GM12878 (cell line): ENCODE data around the gene CCNY. TPM values are rescaled to one million over a fixed set of nuclear protein-coding genes. Genes with fewer than 3 reads are reported as not detected.

Source experiments
- ATAC-seq: fragments of 200-7000 bp; cut with Tn5 transposase; 3 replicates; pipeline ENCODE4 v1.9.1; 2020; ENCODE audit warnings: mild to moderate bottlenecking, moderate library complexity
- BruUV-seq: library from RNA; stranded (reverse); fragments of 400-500 nt; replicated peaks from 2 replicates; lab custom pipeline; 2021; lab: Mats Ljungman, UMichigan
- CTCF ChIA-PET: fragments of 300-600 bp; sonication (Branson Sonifier 250); formaldehyde crosslinking; extraction: SDS; loops from one replicate; lab custom pipeline; 2021; ENCODE audit warnings: inconsistent platforms; lab: Yijun Ruan, JAX
- POLR2A ChIA-PET: fragments of 350-600 bp; formaldehyde crosslinking; extraction: SDS; loops from one replicate; lab custom pipeline; 2021; ENCODE audit warnings: inconsistent platforms; lab: Charles Lee
- RAD21 ChIA-PET: fragments of 300-600 bp; sonication (Branson Sonifier 250); formaldehyde crosslinking; loops from one replicate; lab custom pipeline; 2023; ENCODE audit warnings: antibody characterized with exemption; ENCODE audit not compliant: unreplicated experiment; lab: Charles Lee
- SMC1A ChIA-PET: fragments of 300-600 bp; sonication (Branson Sonifier 250); formaldehyde crosslinking; loops from one replicate; lab custom pipeline; 2023; ENCODE audit not compliant: unreplicated experiment, uncharacterized antibody; lab: Charles Lee
- DNase-seq: peaks from one replicate; pipeline ENCODE4 v3.0.0-alpha.2; 2011; ENCODE audit warnings: low read depth, low spot score
- FAIRE-seq: peaks from 3 replicates; lab custom pipeline; 2011; peaks lifted over from hg19 to GRCh38; lab: Jason Lieb, UNC
- H2AFZ ChIP-seq: 2 replicates; pipeline ENCODE4 v1.6.0; 2011; ENCODE audit warnings: low read depth, low read length, control low read depth; ENCODE audit not compliant: control insufficient read depth
- H3K27ac ChIP-seq: 2 replicates; pipeline ENCODE4 v1.5.1; 2011; ENCODE audit warnings: control low read depth; ENCODE audit not compliant: control insufficient read depth, insufficient read depth
- H3K27me3 ChIP-seq, 2 experiments: replicated peaks in 1 of 2; 2 replicates each; pipeline versions ENCODE4 v1.6.0 to v1.6.1; 2011; ENCODE audit warnings: low read length in 1 of 2; ENCODE audit not compliant: control insufficient read depth in 2 of 2, insufficient read depth in 2 of 2
- H3K36me3 ChIP-seq, 2 experiments: 2 replicates each; pipeline ENCODE4 v1.5.1; 2011; ENCODE audit warnings: low read length in 1 of 2; ENCODE audit not compliant: control insufficient read depth in 2 of 2, insufficient read depth in 2 of 2
- H3K4me1 ChIP-seq: 2 replicates; pipeline ENCODE4 v1.6.1; 2011; ENCODE audit warnings: mild to moderate bottlenecking, low read length, moderate library complexity, mixed read lengths; ENCODE audit not compliant: control insufficient read depth, insufficient read depth
- H3K4me2 ChIP-seq: 2 replicates; pipeline ENCODE4 v1.6.0; 2011; ENCODE audit warnings: control low read depth; ENCODE audit not compliant: control insufficient read depth, insufficient read depth
- H3K4me3 ChIP-seq: fragments of 200-600 bp; sonication (generic); 2 replicates; pipeline ENCODE4 v1.5.1; 2016
- H3K79me2 ChIP-seq: 2 replicates; pipeline ENCODE4 v1.6.0; 2011; ENCODE audit warnings: low read length; ENCODE audit not compliant: control insufficient read depth, insufficient read depth
- H3K9ac ChIP-seq: 2 replicates; pipeline ENCODE4 v1.8.0; 2011; ENCODE audit warnings: low read length, control low read depth, mixed read lengths; ENCODE audit not compliant: control insufficient read depth, insufficient read depth
- H3K9me3 ChIP-seq: replicated peaks from 3 replicates; pipeline ENCODE4 v1.5.1; 2011; ENCODE audit warnings: mild to moderate bottlenecking, low read length; ENCODE audit not compliant: control insufficient read depth, insufficient read depth
- H4K20me1 ChIP-seq: 2 replicates; pipeline ENCODE4 v1.6.0; 2011; ENCODE audit not compliant: control insufficient read depth, insufficient read depth
- ASH2L ChIP-seq: fragments of 300-600, 200-600 bp; sonication (generic); IDR thresholded peaks from 2 replicates; pipeline ENCODE4 v1.6.1; 2017; ENCODE audit warnings: low read depth, mild to moderate bottlenecking, borderline replicate concordance
- BRCA1 ChIP-seq: IDR thresholded peaks from 2 replicates; pipeline ENCODE4 v1.6.1; 2011; ENCODE audit warnings: low read depth, low read length, improper control_type of control experiment
- EED ChIP-seq: sonication (generic); IDR thresholded peaks from 2 replicates; pipeline ENCODE4 v1.6.1; 2016; ENCODE audit warnings: antibody characterized with exemption, low read depth
- EP300 ChIP-seq, 2 experiments: fragments of 150-350 bp in 1 of 2; IDR thresholded peaks; 2 replicates each; pipeline ENCODE4 v1.6.1; 2011 to 2012; ENCODE audit warnings: low read depth in 2 of 2, low read length in 2 of 2, borderline replicate concordance in 1 of 2, improper control_type of control experiment in 1 of 2, inconsistent platforms in 1 of 2; ENCODE audit not compliant: control insufficient read depth in 1 of 2
- NBN ChIP-seq: fragments of 450-650 bp; IDR thresholded peaks from 2 replicates; pipeline ENCODE4 v1.6.1; 2016
- NR2F1 ChIP-seq: fragments of 450-650 bp; conservative IDR thresholded peaks from 2 replicates; pipeline ENCODE4 v1.6.1; 2017; ENCODE audit warnings: mild to moderate bottlenecking
- SIX5 ChIP-seq: IDR thresholded peaks from 2 replicates; pipeline ENCODE4 v1.6.1; 2011; ENCODE audit warnings: mild to moderate bottlenecking, low read depth, low read length, moderate library complexity; ENCODE audit not compliant: severe bottlenecking
- ZNF274 ChIP-seq: IDR thresholded peaks from one replicate; pipeline ENCODE4 v1.8.0; 2011; ENCODE audit not compliant: insufficient read length, insufficient read depth
- WGBS: methylation state at CpG from one replicate; pipeline ENCODE4 v1.1.6; 2016; ENCODE audit warnings: low lambda C conversion rate; ENCODE audit not compliant: insufficient replicate concordance, insufficient coverage; ENCODE audit errors: missing lambda C conversion rate; 5-methylcytosine and 5-hydroxymethylcytosine counted together
- in situ Hi-C: fragments of 300-500 bp; cut with MboI; formaldehyde crosslinking; loops from 9 replicates; pipeline ENCODE4 v1.14.3; 2018; ENCODE audit warnings: mixed read lengths
- intact Hi-C: fragments of 100-400 bp; cut with micrococcal nuclease; formaldehyde crosslinking; loops from one replicate; pipeline ENCODE4 v1.14.2; 2022; ENCODE audit not compliant: unreplicated experiment
- polyA plus RNA-seq, 11 experiments: library from polyadenylated mRNA; depleted of rRNA in 4 of 11; unstranded in 6 of 11; stranded (reverse) in 5 of 11; fragments of >200 nt; fragmentation: Nextera tagmentation in 4 of 11; fragmentation: Illumina TruSeq in 1 of 11; extraction: Ambion mirVana in 4 of 11; extraction: Trizol in 1 of 11; gene quantifications; 1 replicate in 1 of 11; 2 replicates in 10 of 11; pipeline versions ENCODE4 v1.2.1 to v1.2.3, GENCODE V29; 2011 to 2016; ENCODE audit warnings: inconsistent platforms in 2 of 11, missing spikeins in 2 of 11, low read depth in 1 of 11
- total RNA-seq, 4 experiments: library from RNA; depleted of rRNA in 3 of 4; stranded (reverse); fragments of >200 nt in 3 of 4; fragmentation: Illumina TruSeq in 1 of 4; extraction: Trizol in 1 of 4; gene quantifications; 2 replicates each; pipeline versions ENCODE4 v1.2.1 to v1.2.3, GENCODE V29; 2013 to 2021
- TF ChIP-seq, protein P1 (sequence below): IDR thresholded peaks from 2 replicates; pipeline ENCODE4 v1.6.1; 2012; ENCODE audit warnings: improper control_type of control experiment, low read depth, low read length; ENCODE audit not compliant: insufficient replicate concordance
- TF ChIP-seq, protein P2 (sequence below): fragments of 150-350 bp; IDR thresholded peaks from 2 replicates; pipeline ENCODE4 v1.6.1; 2014; ENCODE audit warnings: mild to moderate bottlenecking, low read depth, low read length

CCNY gene
- total and polyA plus RNA-seq, 10 of the 15 experiments (the other 5 are each of a cell fraction or from before 2014, with no cell fraction given), result 3.6 to 50.0 (median 26.1) TPM

DNA sequence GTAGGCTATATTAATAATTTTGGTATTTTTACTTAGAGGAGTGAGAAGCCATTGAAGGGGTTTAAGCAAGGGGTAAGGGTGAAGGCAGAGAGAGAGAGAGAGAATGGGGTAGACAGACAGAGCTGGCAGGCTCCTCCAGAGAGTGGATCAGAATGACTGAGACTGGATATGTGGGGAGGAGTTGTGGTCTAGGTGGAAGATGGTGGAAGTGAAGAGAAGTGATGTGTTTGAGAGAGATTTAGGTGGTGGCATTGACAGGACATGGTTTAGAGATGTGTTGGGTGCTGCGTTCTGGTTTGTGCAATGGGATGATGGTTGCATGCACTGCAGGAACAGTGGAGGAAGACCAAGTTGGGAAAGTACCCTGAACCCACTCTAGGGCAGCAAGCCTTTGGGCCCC lies 92.2 kb downstream of the CCNY start:
- H3K36me3 ChIP-seq, result no peaks in the 10 kb centered on the region; a peak in 1 of 4 replicates
- no peak for ATAC-seq
- no peak overlapping the region for H3K4me2 ChIP-seq
- in situ Hi-C loops (no loop called here), intact Hi-C loops (no loop called here)
- ChIA-PET CTCF (interaction anchor here (2.1 kb wide), 1 partner anchor 11 kb away, joined by 6 read pairs; no protein-coding TSS in a partner anchor), POLR2A (no interaction called here), RAD21 (no interaction called here), SMC1A (no interaction called here)
- H3K9ac ChIP-seq, result no peak overlapping the region
- no peaks in the 10 kb centered on the region; the same call in none of the 2 replicates for H3K79me2 ChIP-seq
- FAIRE-seq, result no peak
- BruUV-seq, result no TSS peak
- no peaks in the 10 kb centered on the region for H3K9me3 ChIP-seq
- no peak overlapping the region for H3K4me3 ChIP-seq
- no peak overlapping the region for H3K27ac ChIP-seq
- no peak overlapping the region for H2AFZ ChIP-seq
- no peaks in the 10 kb centered on the region for H4K20me1 ChIP-seq
- DNase-seq, result no peak
- TF ChIP-seq NR2F1, result no peak
- no peak for TF ChIP-seq EP300 (IDR thresholded peaks at IDR 0.05; ENCODE audit: borderline replicate concordance in 1 of 2, control insufficient read depth in 1 of 2, low read depth in 2 of 2, low read length in 2 of 2)
- no peaks in the 10 kb centered on the region for H3K4me1 ChIP-seq
- no peaks in the 10 kb centered on the region for H3K27me3 ChIP-seq
- 100% methylated on average over 1 of the region's 1 CpG for WGBS

DNA sequence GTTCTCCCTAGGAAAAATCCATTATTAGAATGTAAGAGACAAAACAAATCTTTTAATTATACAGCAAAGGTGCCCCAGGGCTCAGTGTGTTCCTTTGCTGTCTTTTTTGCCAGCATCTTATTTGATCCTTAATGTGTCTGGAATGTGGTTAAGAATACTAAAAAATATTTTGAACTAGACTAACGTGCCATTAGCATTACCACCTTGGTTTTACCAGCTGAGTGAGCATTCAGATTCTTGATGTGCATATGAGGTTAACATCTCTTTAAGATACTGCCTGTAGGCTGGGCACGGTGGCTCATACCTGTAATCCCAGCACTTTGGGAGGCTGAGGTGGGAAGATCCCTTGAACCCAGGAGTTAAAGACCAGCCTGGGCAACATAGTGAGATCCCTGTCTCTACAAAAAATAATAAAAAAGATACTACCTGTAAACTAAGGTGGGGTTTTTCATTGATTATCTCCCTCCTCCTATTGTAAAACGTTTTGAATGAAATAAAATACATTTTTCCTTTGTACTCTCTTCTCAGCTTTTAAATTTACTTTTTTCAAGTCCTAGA lies 96.6 kb downstream of the CCNY start:
- Histone ChIP-seq H3K27me3 (no peaks in the 10 kb centered on the region), H3K4me3 (no peak overlapping the region), H3K4me2 (no peak overlapping the region), H3K27ac (no peak overlapping the region)
- in situ Hi-C loops (no loop called here), intact Hi-C loops (no loop called here)
- FAIRE-seq, result no peak
- TF ChIP-seq, protein P1, sequence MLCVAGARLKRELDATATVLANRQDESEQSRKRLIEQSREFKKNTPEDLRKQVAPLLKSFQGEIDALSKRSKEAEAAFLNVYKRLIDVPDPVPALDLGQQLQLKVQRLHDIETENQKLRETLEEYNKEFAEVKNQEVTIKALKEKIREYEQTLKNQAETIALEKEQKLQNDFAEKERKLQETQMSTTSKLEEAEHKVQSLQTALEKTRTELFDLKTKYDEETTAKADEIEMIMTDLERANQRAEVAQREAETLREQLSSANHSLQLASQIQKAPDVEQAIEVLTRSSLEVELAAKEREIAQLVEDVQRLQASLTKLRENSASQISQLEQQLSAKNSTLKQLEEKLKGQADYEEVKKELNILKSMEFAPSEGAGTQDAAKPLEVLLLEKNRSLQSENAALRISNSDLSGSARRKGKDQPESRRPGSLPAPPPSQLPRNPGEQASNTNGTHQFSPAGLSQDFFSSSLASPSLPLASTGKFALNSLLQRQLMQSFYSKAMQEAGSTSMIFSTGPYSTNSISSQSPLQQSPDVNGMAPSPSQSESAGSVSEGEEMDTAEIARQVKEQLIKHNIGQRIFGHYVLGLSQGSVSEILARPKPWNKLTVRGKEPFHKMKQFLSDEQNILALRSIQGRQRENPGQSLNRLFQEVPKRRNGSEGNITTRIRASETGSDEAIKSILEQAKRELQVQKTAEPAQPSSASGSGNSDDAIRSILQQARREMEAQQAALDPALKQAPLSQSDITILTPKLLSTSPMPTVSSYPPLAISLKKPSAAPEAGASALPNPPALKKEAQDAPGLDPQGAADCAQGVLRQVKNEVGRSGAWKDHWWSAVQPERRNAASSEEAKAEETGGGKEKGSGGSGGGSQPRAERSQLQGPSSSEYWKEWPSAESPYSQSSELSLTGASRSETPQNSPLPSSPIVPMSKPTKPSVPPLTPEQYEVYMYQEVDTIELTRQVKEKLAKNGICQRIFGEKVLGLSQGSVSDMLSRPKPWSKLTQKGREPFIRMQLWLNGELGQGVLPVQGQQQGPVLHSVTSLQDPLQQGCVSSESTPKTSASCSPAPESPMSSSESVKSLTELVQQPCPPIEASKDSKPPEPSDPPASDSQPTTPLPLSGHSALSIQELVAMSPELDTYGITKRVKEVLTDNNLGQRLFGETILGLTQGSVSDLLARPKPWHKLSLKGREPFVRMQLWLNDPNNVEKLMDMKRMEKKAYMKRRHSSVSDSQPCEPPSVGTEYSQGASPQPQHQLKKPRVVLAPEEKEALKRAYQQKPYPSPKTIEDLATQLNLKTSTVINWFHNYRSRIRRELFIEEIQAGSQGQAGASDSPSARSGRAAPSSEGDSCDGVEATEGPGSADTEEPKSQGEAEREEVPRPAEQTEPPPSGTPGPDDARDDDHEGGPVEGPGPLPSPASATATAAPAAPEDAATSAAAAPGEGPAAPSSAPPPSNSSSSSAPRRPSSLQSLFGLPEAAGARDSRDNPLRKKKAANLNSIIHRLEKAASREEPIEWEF, result no peak
- no peak for TF ChIP-seq BRCA1
- TF ChIP-seq NBN, result no peak
- TF ChIP-seq ASH2L, result no peak
- TF ChIP-seq EED, result no peak
- TF ChIP-seq SIX5, result no peak
- no peak for TF ChIP-seq ZNF274
- TF ChIP-seq, protein P2, sequence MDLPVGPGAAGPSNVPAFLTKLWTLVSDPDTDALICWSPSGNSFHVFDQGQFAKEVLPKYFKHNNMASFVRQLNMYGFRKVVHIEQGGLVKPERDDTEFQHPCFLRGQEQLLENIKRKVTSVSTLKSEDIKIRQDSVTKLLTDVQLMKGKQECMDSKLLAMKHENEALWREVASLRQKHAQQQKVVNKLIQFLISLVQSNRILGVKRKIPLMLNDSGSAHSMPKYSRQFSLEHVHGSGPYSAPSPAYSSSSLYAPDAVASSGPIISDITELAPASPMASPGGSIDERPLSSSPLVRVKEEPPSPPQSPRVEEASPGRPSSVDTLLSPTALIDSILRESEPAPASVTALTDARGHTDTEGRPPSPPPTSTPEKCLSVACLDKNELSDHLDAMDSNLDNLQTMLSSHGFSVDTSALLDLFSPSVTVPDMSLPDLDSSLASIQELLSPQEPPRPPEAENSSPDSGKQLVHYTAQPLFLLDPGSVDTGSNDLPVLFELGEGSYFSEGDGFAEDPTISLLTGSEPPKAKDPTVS, result no peak
- TF ChIP-seq, all 136 proteins: peak for 0
- Histone ChIP-seq H2AFZ (no peak overlapping the region), H3K9ac (no peak overlapping the region), H4K20me1 (no peaks in the 10 kb centered on the region), H3K4me1 (peaks cover 4% of the 10 kb centered on the region), H3K79me2 (no peaks in the 10 kb centered on the region; the same call in 1 of the 2 replicates), H3K9me3 (no peaks in the 10 kb centered on the region; the same call in 1 of the 3 replicates), H3K36me3 (no peaks in the 10 kb centered on the region)
- ChIA-PET CTCF (no interaction called here), RAD21 (no interaction called here), SMC1A (interaction anchor here (0.6 kb wide), 1 partner anchor 51 kb away, joined by 3 read pairs; no protein-coding TSS in a partner anchor), POLR2A (no interaction called here)
- ATAC-seq, result no peak
- no TSS peak for BruUV-seq
- DNase-seq, result no peak
- 45% methylated on average over 3 of the region's 3 CpGs for WGBS
